T-helper 1 cell treated with Interleukin-12 subunit alpha and Interleukin-12 subunit beta and Interleukin-4 antibody, amounts not matched to agents 30 ng/mL and 1 ng/mL, for 36 hours (primary cell): Measurements from ENCODE around the gene RTL3. TPM values are rescaled to one million over a fixed set of nuclear protein-coding genes. Genes with fewer than 3 reads are reported as not detected.

Experiments used
- intact Hi-C: fragments of 100-400 bp; cut with micrococcal nuclease; formaldehyde crosslinking; loops from one replicate; pipeline ENCODE4 v1.15.1; 2024
- total RNA-seq: library from RNA; stranded (reverse); gene quantifications from 2 replicates; pipeline ENCODE4 v1.2.3, GENCODE V29; 2022

RTL3 gene
- total RNA-seq, 1 donor from 2014 or later = not detected

DNA sequence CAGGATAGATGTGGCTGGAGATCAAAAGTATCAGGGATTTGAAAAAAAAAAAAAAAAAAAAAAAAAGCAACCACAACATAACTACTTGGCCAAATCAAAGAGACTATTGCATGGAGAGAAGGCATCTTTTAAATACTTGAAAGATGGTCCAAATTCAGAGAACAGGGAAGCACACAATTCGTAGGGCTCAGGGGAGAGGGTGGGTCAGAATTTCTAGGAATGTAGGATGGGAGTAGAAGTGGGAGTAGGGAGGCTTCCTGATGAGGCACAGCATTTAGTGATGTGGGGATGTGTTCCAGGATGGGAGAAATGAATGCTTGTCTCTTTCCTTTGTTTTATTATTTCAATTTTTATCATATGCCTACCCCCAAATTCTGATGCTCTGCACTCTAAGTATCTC, 36.3 kb downstream of the RTL3 start:
- intact Hi-C loops = no loop called here

DNA sequence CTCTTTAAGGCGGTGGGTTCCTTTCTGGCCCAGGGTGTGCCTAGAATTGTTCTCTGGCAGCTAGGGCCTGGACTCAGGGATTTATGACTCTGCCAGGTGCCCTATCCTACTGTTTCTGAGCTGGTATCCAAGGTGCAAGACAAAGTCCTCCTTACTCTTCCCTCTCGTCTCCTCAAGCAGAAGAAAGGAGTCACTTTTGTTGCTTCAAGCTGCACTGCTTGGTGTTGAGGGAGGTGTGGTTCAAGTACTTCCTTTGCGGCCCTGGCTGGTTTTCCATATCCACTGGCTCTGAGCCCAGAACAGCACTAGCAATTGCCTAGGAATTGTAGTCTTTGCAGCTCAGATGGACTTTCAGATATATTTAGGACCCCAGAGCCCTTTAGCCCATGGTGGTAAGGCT, 39.3 kb downstream of the RTL3 start:
- intact Hi-C loops = no loop called here

DNA sequence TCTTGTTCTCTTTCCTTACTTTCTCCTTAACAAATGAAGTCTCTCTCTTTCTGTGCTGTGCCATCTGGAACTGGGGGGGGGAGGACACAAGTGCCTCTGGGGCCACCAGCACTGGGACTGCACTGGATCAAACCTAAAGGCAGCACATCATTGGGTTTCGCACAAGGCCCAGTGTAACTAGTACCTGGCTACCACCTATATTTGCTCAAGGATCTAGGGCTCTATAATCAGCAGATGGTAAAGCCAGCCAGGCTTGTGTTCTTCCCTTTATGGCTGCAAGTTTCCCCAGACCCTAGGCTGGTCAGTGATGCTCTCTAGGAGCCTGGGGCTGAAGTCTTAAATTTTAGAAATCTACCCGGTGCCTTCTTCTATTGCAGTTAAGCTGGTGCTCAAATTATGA, 40.1 kb downstream of the RTL3 start:
- intact Hi-C loops = no loop called here

DNA sequence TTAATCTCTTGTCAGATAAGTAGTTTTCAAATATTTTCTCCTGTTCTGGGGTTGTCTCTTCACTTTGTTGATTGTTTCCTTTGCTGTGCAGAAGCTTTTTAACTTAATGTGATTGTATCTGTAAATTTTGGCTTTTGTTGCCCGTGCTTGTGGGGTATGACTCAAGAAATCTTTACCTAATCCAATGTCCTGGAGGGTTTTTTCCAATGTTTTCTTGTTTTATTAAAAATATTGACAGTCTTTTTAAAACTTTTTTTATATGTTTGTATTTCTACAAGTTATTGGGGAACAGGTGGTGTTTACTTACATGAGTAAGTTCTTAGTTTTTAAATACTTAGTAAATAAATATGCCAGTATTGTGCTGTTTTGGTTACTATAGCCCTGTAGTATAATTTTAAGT, 44.9 kb downstream of the RTL3 start:
- intact Hi-C loops = no loop called here

Other genes with a start within 250 kb of the RTL3 start
- gene LPAR4, start 88.4 kb upstream of the RTL3 start, total RNA-seq = not detected in 2 replicates